HG02798 (cell line): Measurements from ENCODE around the gene ENTPD8.

Source experiments
- ATAC-seq: cut with Tn5 transposase; IDR thresholded peaks from one replicate; pipeline ENCODE4 v1.9.1; 2021; ENCODE audit warnings: mild to moderate bottlenecking; ENCODE audit not compliant: unreplicated experiment, poor library complexity

The ENTPD8 gene

GRCh38 chr9:137441289-137441934 is at the start of gene ENTPD8:
Gene ENTPD8 (minus strand): TSS chr9:137441357. CDS start chr9:137438285, 3,072 bp downstream.
- no peak for ATAC-seq

GRCh38 chr9:137490532-137491186 is 49.5 kb upstream of the ENTPD8 start:
- ATAC-seq = no peak

- no peak for ATAC-seq
Observed at GRCh38 chr9:137488906-137489305, 47.7 kb upstream of the ENTPD8 start.

GRCh38 chr9:137488327-137488653 is 47.1 kb upstream of the ENTPD8 start:
- ATAC-seq = no peak

GRCh38 chr9:137487454-137488326 is 46.5 kb upstream of the ENTPD8 start:
- no peak for ATAC-seq

- ATAC-seq = no peak
Observed at GRCh38 chr9:137486545-137487453, 45.6 kb upstream of the ENTPD8 start.

GRCh38 chr9:137486141-137486490 is 45.0 kb upstream of the ENTPD8 start:
- no peak for ATAC-seq

- no peak for ATAC-seq
Observed at GRCh38 chr9:137485343-137486140, 44.4 kb upstream of the ENTPD8 start.

GRCh38 chr9:137484551-137485315 is 43.6 kb upstream of the ENTPD8 start:
- no peak for ATAC-seq

- no peak for ATAC-seq
Observed at GRCh38 chr9:137482094-137482781, 41.1 kb upstream of the ENTPD8 start.

GRCh38 chr9:137480686-137481683 is 39.8 kb upstream of the ENTPD8 start:
- no peak for ATAC-seq

- no peak for ATAC-seq
Observed at GRCh38 chr9:137479892-137480685, 38.9 kb upstream of the ENTPD8 start.

- no peak for ATAC-seq
Observed at GRCh38 chr9:137478962-137479861, 38.1 kb upstream of the ENTPD8 start.

GRCh38 chr9:137478613-137478961 is 37.4 kb upstream of the ENTPD8 start:
- ATAC-seq = no peak
